GM12878 (cell line): Measurements from ENCODE around the gene CTSL. TPM values are rescaled to one million over a fixed set of nuclear protein-coding genes. Genes with fewer than 3 reads are reported as not detected.

ENCODE experiments used
- ATAC-seq: fragments of 200-7000 bp; cut with Tn5 transposase; 3 replicates; pipeline ENCODE4 v1.9.1; 2020; ENCODE audit warnings: mild to moderate bottlenecking, moderate library complexity
- BruUV-seq: library from RNA; stranded (reverse); fragments of 400-500 nt; replicated peaks from 2 replicates; lab custom pipeline; 2021; lab: Mats Ljungman, UMichigan
- CTCF ChIA-PET: fragments of 300-600 bp; sonication (Branson Sonifier 250); formaldehyde crosslinking; extraction: SDS; loops from one replicate; lab custom pipeline; 2021; ENCODE audit warnings: inconsistent platforms; lab: Yijun Ruan, JAX
- POLR2A ChIA-PET: fragments of 350-600 bp; formaldehyde crosslinking; extraction: SDS; loops from one replicate; lab custom pipeline; 2021; ENCODE audit warnings: inconsistent platforms; lab: Charles Lee
- RAD21 ChIA-PET: fragments of 300-600 bp; sonication (Branson Sonifier 250); formaldehyde crosslinking; loops from one replicate; lab custom pipeline; 2023; ENCODE audit warnings: antibody characterized with exemption; ENCODE audit not compliant: unreplicated experiment; lab: Charles Lee
- SMC1A ChIA-PET: fragments of 300-600 bp; sonication (Branson Sonifier 250); formaldehyde crosslinking; loops from one replicate; lab custom pipeline; 2023; ENCODE audit not compliant: unreplicated experiment, uncharacterized antibody; lab: Charles Lee
- DNase-seq: peaks from one replicate; pipeline ENCODE4 v3.0.0-alpha.2; 2011; ENCODE audit warnings: low read depth, low spot score
- FAIRE-seq: peaks from 3 replicates; lab custom pipeline; 2011; peaks lifted over from hg19 to GRCh38; lab: Jason Lieb, UNC
- H2AFZ ChIP-seq: 2 replicates; pipeline ENCODE4 v1.6.0; 2011; ENCODE audit warnings: low read depth, low read length, control low read depth; ENCODE audit not compliant: control insufficient read depth
- H3K27ac ChIP-seq: 2 replicates; pipeline ENCODE4 v1.5.1; 2011; ENCODE audit warnings: control low read depth; ENCODE audit not compliant: control insufficient read depth, insufficient read depth
- H3K27me3 ChIP-seq, 2 experiments: replicated peaks in 1 of 2; 2 replicates each; pipeline versions ENCODE4 v1.6.0 to v1.6.1; 2011; ENCODE audit warnings: low read length in 1 of 2; ENCODE audit not compliant: control insufficient read depth in 2 of 2, insufficient read depth in 2 of 2
- H3K36me3 ChIP-seq, 2 experiments: 2 replicates each; pipeline ENCODE4 v1.5.1; 2011; ENCODE audit warnings: low read length in 1 of 2; ENCODE audit not compliant: control insufficient read depth in 2 of 2, insufficient read depth in 2 of 2
- H3K4me1 ChIP-seq: 2 replicates; pipeline ENCODE4 v1.6.1; 2011; ENCODE audit warnings: mild to moderate bottlenecking, low read length, moderate library complexity, mixed read lengths; ENCODE audit not compliant: control insufficient read depth, insufficient read depth
- H3K4me2 ChIP-seq: 2 replicates; pipeline ENCODE4 v1.6.0; 2011; ENCODE audit warnings: control low read depth; ENCODE audit not compliant: control insufficient read depth, insufficient read depth
- H3K4me3 ChIP-seq: fragments of 200-600 bp; sonication (generic); 2 replicates; pipeline ENCODE4 v1.5.1; 2016
- H3K79me2 ChIP-seq: 2 replicates; pipeline ENCODE4 v1.6.0; 2011; ENCODE audit warnings: low read length; ENCODE audit not compliant: control insufficient read depth, insufficient read depth
- H3K9ac ChIP-seq: 2 replicates; pipeline ENCODE4 v1.8.0; 2011; ENCODE audit warnings: low read length, control low read depth, mixed read lengths; ENCODE audit not compliant: control insufficient read depth, insufficient read depth
- H3K9me3 ChIP-seq: replicated peaks from 3 replicates; pipeline ENCODE4 v1.5.1; 2011; ENCODE audit warnings: mild to moderate bottlenecking, low read length; ENCODE audit not compliant: control insufficient read depth, insufficient read depth
- H4K20me1 ChIP-seq: 2 replicates; pipeline ENCODE4 v1.6.0; 2011; ENCODE audit not compliant: control insufficient read depth, insufficient read depth
- CBFB ChIP-seq: IDR thresholded peaks from 2 replicates; pipeline ENCODE4 v1.6.1; 2016; ENCODE audit warnings: antibody characterized with exemption, low read depth
- CEBPB ChIP-seq, 2 experiments: fragments of 150-350 bp in 1 of 2; IDR thresholded peaks; 2 replicates each; pipeline ENCODE4 v1.6.1; 2012 to 2014; ENCODE audit warnings: low read depth in 2 of 2, low read length in 2 of 2, borderline replicate concordance in 1 of 2, inconsistent platforms in 1 of 2
- HDAC2 ChIP-seq: fragments of 200-600 bp; sonication (generic); IDR thresholded peaks from 2 replicates; pipeline ENCODE4 v1.6.1; 2017
- NR2F1 ChIP-seq: fragments of 450-650 bp; conservative IDR thresholded peaks from 2 replicates; pipeline ENCODE4 v1.6.1; 2017; ENCODE audit warnings: mild to moderate bottlenecking
- PAX8 ChIP-seq: fragments of 450-650 bp; IDR thresholded peaks from 2 replicates; pipeline ENCODE4 v1.6.1; 2017; ENCODE audit warnings: mild to moderate bottlenecking, moderate library complexity
- PRDM15 ChIP-seq: fragments of 450-650 bp; formaldehyde crosslinking; IDR thresholded peaks from 2 replicates; pipeline ENCODE4 v1.4.0; 2020; ENCODE audit warnings: mild to moderate bottlenecking, moderate library complexity
- RB1 ChIP-seq: fragments of 450-650 bp; formaldehyde crosslinking; IDR thresholded peaks from 2 replicates; pipeline ENCODE4 v1.6.1; 2017; ENCODE audit warnings: mild to moderate bottlenecking, borderline replicate concordance
- RCOR1 ChIP-seq: conservative IDR thresholded peaks from 2 replicates; pipeline ENCODE4 v1.6.1; 2012; ENCODE audit warnings: low read depth, low read length, improper control_type of control experiment
- SMAD5 ChIP-seq: IDR thresholded peaks from 2 replicates; pipeline ENCODE4 v1.6.1; 2016; ENCODE audit warnings: antibody characterized with exemption, low read depth
- STAT1 ChIP-seq: fragments of 450-650 bp; conservative IDR thresholded peaks from 2 replicates; pipeline ENCODE4 v1.6.1; 2014; ENCODE audit warnings: antibody characterized with exemption, mild to moderate bottlenecking
- YBX1 ChIP-seq: fragments of 450-650 bp; IDR thresholded peaks from 2 replicates; pipeline ENCODE4 v1.6.1; 2016; ENCODE audit warnings: antibody characterized with exemption
- ZBTB33 ChIP-seq: fragments of 450-650 bp; IDR thresholded peaks from 2 replicates; pipeline ENCODE4 v1.6.1; 2017; ENCODE audit warnings: mild to moderate bottlenecking
- WGBS: methylation state at CpG from one replicate; pipeline ENCODE4 v1.1.6; 2016; ENCODE audit warnings: low lambda C conversion rate; ENCODE audit not compliant: insufficient replicate concordance, insufficient coverage; ENCODE audit errors: missing lambda C conversion rate; 5-methylcytosine and 5-hydroxymethylcytosine counted together
- in situ Hi-C: fragments of 300-500 bp; cut with MboI; formaldehyde crosslinking; loops from 9 replicates; pipeline ENCODE4 v1.14.3; 2018; ENCODE audit warnings: mixed read lengths
- intact Hi-C: fragments of 100-400 bp; cut with micrococcal nuclease; formaldehyde crosslinking; loops from one replicate; pipeline ENCODE4 v1.14.2; 2022; ENCODE audit not compliant: unreplicated experiment
- polyA plus RNA-seq, 11 experiments: library from polyadenylated mRNA; depleted of rRNA in 4 of 11; unstranded in 6 of 11; stranded (reverse) in 5 of 11; fragments of >200 nt; fragmentation: Nextera tagmentation in 4 of 11; fragmentation: Illumina TruSeq in 1 of 11; extraction: Ambion mirVana in 4 of 11; extraction: Trizol in 1 of 11; gene quantifications; 1 replicate in 1 of 11; 2 replicates in 10 of 11; pipeline versions ENCODE4 v1.2.1 to v1.2.3, GENCODE V29; 2011 to 2016; ENCODE audit warnings: inconsistent platforms in 2 of 11, missing spikeins in 2 of 11, low read depth in 1 of 11
- total RNA-seq, 4 experiments: library from RNA; depleted of rRNA in 3 of 4; stranded (reverse); fragments of >200 nt in 3 of 4; fragmentation: Illumina TruSeq in 1 of 4; extraction: Trizol in 1 of 4; gene quantifications; 2 replicates each; pipeline versions ENCODE4 v1.2.1 to v1.2.3, GENCODE V29; 2013 to 2021

Gene CTSL
- total and polyA plus RNA-seq, 10 of the 15 experiments (the other 5 are each of a cell fraction or from before 2014, with no cell fraction given): 0.24 to 0.72 TPM; not detected in 8

- Histone ChIP-seq H3K9ac (no peak overlapping the region), H3K27me3 (no peaks in the 10 kb centered on the region), H3K4me3 (no peak overlapping the region), H3K9me3 (no peaks in the 10 kb centered on the region), H3K79me2 (no peaks in the 10 kb centered on the region), H2AFZ (no peak overlapping the region), H4K20me1 (no peaks in the 10 kb centered on the region), H3K4me2 (no peak overlapping the region), H3K36me3 (peaks cover 9 to 11% of the 10 kb centered on the region in 2 experiments; a peak in 3 of 4 replicates), H3K4me1 (no peaks in the 10 kb centered on the region), H3K27ac (no peak overlapping the region)
- BruUV-seq: no TSS peak
- ChIA-PET POLR2A (no interaction called here), CTCF (no interaction called here), RAD21 (no interaction called here), SMC1A (interaction anchor here (0.9 to 1.2 kb wide), 3 partner anchors 10 to 142 kb away, joined by 3 read pairs; no protein-coding TSS in a partner anchor)
- TF ChIP-seq HDAC2 (no peak), RB1 (no peak), RCOR1 (no peak), CEBPB (IDR thresholded peaks at IDR 0.05; ENCODE audit: borderline replicate concordance in 1 of 2, low read depth in 2 of 2, low read length in 2 of 2) (no peak), YBX1 (no peak), SMAD5 (no peak)
- ATAC-seq: no peak
- intact Hi-C loops (no loop called here), in situ Hi-C loops (no loop called here)
- no peak for DNase-seq
- FAIRE-seq: no peak
- WGBS: 58% methylated on average over 4 of the region's 4 CpGs
Measured at GRCh38 chr9:87699835-87700234, 26.1 kb upstream of the CTSL start.

GRCh38 chr9:87701491-87701890 lies 24.4 kb upstream of the CTSL start:
- Histone ChIP-seq H3K79me2 (no peaks in the 10 kb centered on the region), H3K36me3 (peaks cover 6 to 7% of the 10 kb centered on the region in 2 experiments), H3K4me3 (no peak overlapping the region), H3K9ac (no peak overlapping the region), H3K9me3 (no peaks in the 10 kb centered on the region), H3K4me2 (no peak overlapping the region), H3K27ac (no peak overlapping the region), H2AFZ (no peak overlapping the region), H3K4me1 (no peaks in the 10 kb centered on the region), H4K20me1 (no peaks in the 10 kb centered on the region), H3K27me3 (no peaks in the 10 kb centered on the region)
- no peak for DNase-seq
- ATAC-seq: no peak
- in situ Hi-C loops (no loop called here), intact Hi-C loops (no loop called here)
- no TSS peak for BruUV-seq
- ChIA-PET RAD21 (no interaction called here), CTCF (interaction anchor here (1.0 kb wide), 1 partner anchor 17 kb away, joined by 3 read pairs; no protein-coding TSS in a partner anchor), SMC1A (no interaction called here), POLR2A (interaction anchor here (0.5 kb wide), 1 partner anchor 22 kb away, joined by 3 read pairs; no protein-coding TSS in a partner anchor)
- WGBS: 83% methylated on average over 9 of the region's 9 CpGs
- no peak for FAIRE-seq
- TF ChIP-seq NR2F1: no peak
- no peak for TF ChIP-seq PRDM15 (CRISPR knock-in tag)
- no peak for TF ChIP-seq STAT1
- no peak for TF ChIP-seq CBFB
- no peak for TF ChIP-seq ZBTB33
- no peak for TF ChIP-seq PAX8
